Parathyroid adenoma (tissue), 2 donors: ENCODE data around the gene MAST2.
"Not testable (repeated sequence)": the region's sequence is repeated elsewhere in the genome, so short reads cannot be mapped to it uniquely, and the experiment has no call there.

ENCODE experiments used
- H2AFZ ChIP-seq: fragments of 300-600 bp; sonication (generic); one replicate; pipeline ENCODE4 v1.7.0; 2017; ENCODE audit warnings: antibody characterized with exemption, mild to moderate bottlenecking
- H3K27ac ChIP-seq: fragments of 300-600 bp; sonication (generic); one replicate; pipeline ENCODE4 v1.7.0; 2017
- H3K27me3 ChIP-seq: fragments of 300-600 bp; sonication (generic); one replicate; pipeline ENCODE4 v1.7.0; 2017; ENCODE audit warnings: low read length; ENCODE audit not compliant: control insufficient read depth, insufficient read depth
- H3K36me3 ChIP-seq: fragments of 300-600 bp; sonication (generic); one replicate; pipeline ENCODE4 v1.7.0; 2017; ENCODE audit warnings: low read length; ENCODE audit not compliant: control insufficient read depth, insufficient read depth
- H3K4me1 ChIP-seq: fragments of 300-600 bp; sonication (generic); one replicate; pipeline ENCODE4 v1.7.0; 2017; ENCODE audit warnings: control low read depth
- H3K4me2 ChIP-seq: fragments of 300-600 bp; sonication (generic); one replicate; pipeline ENCODE4 v1.7.0; 2017; ENCODE audit warnings: low read length
- H3K4me3 ChIP-seq: fragments of 300-600 bp; sonication (generic); one replicate; pipeline ENCODE4 v1.7.0; 2017; ENCODE audit warnings: low read depth, low read length
- H3K79me2 ChIP-seq: fragments of 300-600 bp; sonication (generic); one replicate; pipeline ENCODE4 v1.7.0; 2017; ENCODE audit warnings: control low read depth
- H3K9ac ChIP-seq: fragments of 300-600 bp; sonication (generic); one replicate; pipeline ENCODE4 v1.7.0; 2017; ENCODE audit warnings: mild to moderate bottlenecking
- H3K9me3 ChIP-seq: fragments of 300-600 bp; sonication (generic); one replicate; pipeline ENCODE4 v1.7.0; 2017; ENCODE audit warnings: low read length; ENCODE audit not compliant: control insufficient read depth
- CTCF ChIP-seq: fragments of 300-600 bp; sonication (generic); IDR thresholded peaks from one replicate; pipeline ENCODE4 v1.7.0; 2017; ENCODE audit warnings: antibody characterized with exemption, mild to moderate bottlenecking
- donor health status: primary hyperparathyroidism.

The MAST2 gene

GRCh38 chr1:45934947-45935346 lies 131.5 kb downstream of the MAST2 start:
- H2AFZ ChIP-seq: no peak overlapping the region
- TF ChIP-seq CTCF: no peak
- H3K27ac ChIP-seq: no peak overlapping the region
- no peak overlapping the region for H3K4me3 ChIP-seq
- H3K27me3 ChIP-seq: no peaks in the 10 kb centered on the region
- H3K9me3 ChIP-seq: no peaks in the 10 kb centered on the region
- H3K4me2 ChIP-seq: no peak overlapping the region
- H3K36me3 ChIP-seq: no peaks in the 10 kb centered on the region
- H3K9ac ChIP-seq: no peak overlapping the region
- H3K4me1 ChIP-seq: no peaks in the 10 kb centered on the region
- no peaks in the 10 kb centered on the region for H3K79me2 ChIP-seq

GRCh38 chr1:45938029-45938428 lies 134.6 kb downstream of the MAST2 start:
- Histone ChIP-seq H3K27ac (no peak overlapping the region), H3K4me2 (no peak overlapping the region), H3K9me3 (no peaks in the 10 kb centered on the region), H3K27me3 (no peaks in the 10 kb centered on the region), H2AFZ (no peak overlapping the region), H3K9ac (no peak overlapping the region), H3K4me1 (no peaks in the 10 kb centered on the region), H3K79me2 (no peaks in the 10 kb centered on the region), H3K4me3 (no peak overlapping the region), H3K36me3 (no peaks in the 10 kb centered on the region)
- no peak for TF ChIP-seq CTCF

GRCh38 chr1:45942411-45942810 lies 139.0 kb downstream of the MAST2 start:
- Histone ChIP-seq H3K4me1 (no peaks in the 10 kb centered on the region), H3K4me2 (no peak overlapping the region), H3K36me3 (no peaks in the 10 kb centered on the region), H2AFZ (no peak overlapping the region), H3K79me2 (no peaks in the 10 kb centered on the region), H3K27ac (no peak overlapping the region), H3K4me3 (no peak overlapping the region), H3K9me3 (no peaks in the 10 kb centered on the region), H3K9ac (no peak overlapping the region), H3K27me3 (no peaks in the 10 kb centered on the region)
- TF ChIP-seq CTCF: no peak

GRCh38 chr1:45943185-45943584 lies 139.8 kb downstream of the MAST2 start:
- Histone ChIP-seq H2AFZ (no peak overlapping the region), H3K79me2 (no peaks in the 10 kb centered on the region), H3K27ac (no peak overlapping the region), H3K4me2 (no peak overlapping the region), H3K36me3 (no peaks in the 10 kb centered on the region), H3K27me3 (no peaks in the 10 kb centered on the region), H3K4me1 (no peaks in the 10 kb centered on the region), H3K4me3 (no peak overlapping the region), H3K9me3 (no peaks in the 10 kb centered on the region), H3K9ac (no peak overlapping the region)
- no peak for TF ChIP-seq CTCF

- Histone ChIP-seq H3K27me3 (no peaks in the 10 kb centered on the region), H3K9ac (no peak overlapping the region), H3K36me3 (no peaks in the 10 kb centered on the region), H3K4me3 (no peak overlapping the region), H3K27ac (no peak overlapping the region), H3K79me2 (no peaks in the 10 kb centered on the region), H2AFZ (no peak overlapping the region), H3K4me2 (no peak overlapping the region), H3K9me3 (no peaks in the 10 kb centered on the region), H3K4me1 (no peaks in the 10 kb centered on the region)
- no peak for TF ChIP-seq CTCF
Observed at GRCh38 chr1:45945426-45945825, 142.0 kb downstream of the MAST2 start.

- not testable (repeated sequence) for H2AFZ ChIP-seq, H3K27me3 ChIP-seq, H3K9me3 ChIP-seq, H3K79me2 ChIP-seq, H3K36me3 ChIP-seq, H3K27ac ChIP-seq, H3K4me1 ChIP-seq, H3K4me3 ChIP-seq, H3K4me2 ChIP-seq, H3K9ac ChIP-seq
Observed at GRCh38 chr1:45949462-45949861, 146.1 kb downstream of the MAST2 start.
